Right renal pelvis (tissue), 4 donors: ENCODE results near the gene ACTL8. TPM values are rescaled to one million over a fixed set of nuclear protein-coding genes. Genes with fewer than 3 reads are reported as not detected.

Source experiments
- DNase-seq, 4 donors: peaks; one replicate each; pipeline ENCODE4 v3.0.0-alpha.2; 2013; ENCODE audit warnings: low read depth in 4 of 4, low spot score in 3 of 4, missing footprints in 1 of 4
- polyA plus RNA-seq, 4 donors: library from polyadenylated mRNA; unstranded; fragments of 120-200 nt; gene quantifications; one replicate each; pipeline ENCODE4 v1.2.1, GENCODE V29; 2013; ENCODE audit not compliant: insufficient read length in 4 of 4

The ACTL8 gene
- polyA plus RNA-seq, 4 donors, result not detected

GRCh38 chr1:17765444-17766411, 10.6 kb downstream of the ACTL8 start:
- DNase-seq, result no peak

GRCh38 chr1:17768651-17769241, 13.6 kb downstream of the ACTL8 start:
- no peak for DNase-seq

- DNase-seq, result no peak
These were observed 15.8 kb downstream of the ACTL8 start for GRCh38 chr1:17770983-17771382.

- no peak for DNase-seq
These were observed 17.6 kb downstream of the ACTL8 start for GRCh38 chr1:17772615-17773212.

- no peak for DNase-seq
These were observed 18.6 kb downstream of the ACTL8 start for GRCh38 chr1:17773591-17774326.

GRCh38 chr1:17774452-17774851, 19.3 kb downstream of the ACTL8 start:
- no peak for DNase-seq

- no peak for DNase-seq
These were observed 20.7 kb downstream of the ACTL8 start for GRCh38 chr1:17775796-17776195.

GRCh38 chr1:17776426-17776825, 21.3 kb downstream of the ACTL8 start:
- DNase-seq, result no peak

GRCh38 chr1:17777330-17777729, 22.2 kb downstream of the ACTL8 start:
- no peak for DNase-seq

GRCh38 chr1:17777818-17778217, 22.7 kb downstream of the ACTL8 start:
- no peak for DNase-seq

GRCh38 chr1:17780916-17781315, 25.8 kb downstream of the ACTL8 start:
- DNase-seq, result no peak

GRCh38 chr1:17789926-17790325, 34.8 kb downstream of the ACTL8 start:
- DNase-seq, result no peak

GRCh38 chr1:17790383-17791054, 35.4 kb downstream of the ACTL8 start:
- DNase-seq, result no peak

- no peak for DNase-seq
These were observed 35.9 kb downstream of the ACTL8 start for GRCh38 chr1:17791055-17791390.

GRCh38 chr1:17791480-17791879, 36.3 kb downstream of the ACTL8 start:
- DNase-seq, result no peak

GRCh38 chr1:17792421-17792820, 37.3 kb downstream of the ACTL8 start:
- no peak for DNase-seq

GRCh38 chr1:17795081-17795809, 40.1 kb downstream of the ACTL8 start:
- DNase-seq, result no peak

GRCh38 chr1:17795836-17796645, 40.9 kb downstream of the ACTL8 start:
- no peak for DNase-seq

- no peak for DNase-seq
These were observed 42.3 kb downstream of the ACTL8 start for GRCh38 chr1:17797478-17797877.
